ENCODE measurements around the gene BAK1.
"Not testable (repeated sequence)": the region's sequence is repeated elsewhere in the genome, so short reads cannot be mapped to it uniquely, and the experiment has no call there.

The BAK1 gene

DNA sequence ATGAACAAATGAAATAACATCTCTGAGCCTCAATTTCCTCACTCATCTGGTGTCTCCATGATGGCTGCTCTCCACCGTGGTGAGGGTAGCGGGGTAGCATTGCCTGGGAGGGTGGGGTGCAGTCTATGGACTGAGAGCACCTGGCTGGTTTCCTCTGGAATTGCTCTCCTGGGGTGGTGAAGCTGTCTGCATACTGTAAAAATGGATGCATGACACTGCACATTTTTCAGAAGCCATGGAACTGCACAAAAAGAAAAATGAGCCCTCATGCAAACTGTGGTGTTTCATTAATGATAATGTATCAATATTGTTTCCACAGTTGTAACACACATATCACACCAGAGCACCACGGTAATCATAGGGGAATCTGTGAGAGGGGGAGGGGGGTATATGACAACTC, 28.9 kb upstream of the BAK1 start:
- FAIRE-seq (no peak), DNase-seq (ENCODE audit: low spot score) (no peak)

DNA sequence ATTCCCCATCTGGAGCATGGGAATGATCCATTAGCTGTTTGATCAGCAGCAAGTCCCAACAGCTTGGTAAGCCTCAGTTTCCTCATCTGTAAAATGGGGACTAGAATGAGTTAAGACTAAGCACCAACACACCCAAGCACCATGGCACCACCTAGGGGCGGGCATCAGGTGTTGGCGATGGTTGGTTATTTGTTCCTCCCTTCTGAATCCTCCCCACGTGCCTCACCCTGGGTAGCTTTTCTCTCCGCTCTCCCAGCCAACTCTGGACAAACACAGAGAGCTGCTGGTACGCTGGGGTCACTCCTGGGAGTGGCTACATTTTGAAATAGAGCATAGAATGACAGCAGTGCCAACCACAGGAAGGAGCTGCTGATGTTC, 27.7 kb upstream of the BAK1 start:
- no peak for DNase-seq (ENCODE audit: low spot score)
- no peak for FAIRE-seq

DNA sequence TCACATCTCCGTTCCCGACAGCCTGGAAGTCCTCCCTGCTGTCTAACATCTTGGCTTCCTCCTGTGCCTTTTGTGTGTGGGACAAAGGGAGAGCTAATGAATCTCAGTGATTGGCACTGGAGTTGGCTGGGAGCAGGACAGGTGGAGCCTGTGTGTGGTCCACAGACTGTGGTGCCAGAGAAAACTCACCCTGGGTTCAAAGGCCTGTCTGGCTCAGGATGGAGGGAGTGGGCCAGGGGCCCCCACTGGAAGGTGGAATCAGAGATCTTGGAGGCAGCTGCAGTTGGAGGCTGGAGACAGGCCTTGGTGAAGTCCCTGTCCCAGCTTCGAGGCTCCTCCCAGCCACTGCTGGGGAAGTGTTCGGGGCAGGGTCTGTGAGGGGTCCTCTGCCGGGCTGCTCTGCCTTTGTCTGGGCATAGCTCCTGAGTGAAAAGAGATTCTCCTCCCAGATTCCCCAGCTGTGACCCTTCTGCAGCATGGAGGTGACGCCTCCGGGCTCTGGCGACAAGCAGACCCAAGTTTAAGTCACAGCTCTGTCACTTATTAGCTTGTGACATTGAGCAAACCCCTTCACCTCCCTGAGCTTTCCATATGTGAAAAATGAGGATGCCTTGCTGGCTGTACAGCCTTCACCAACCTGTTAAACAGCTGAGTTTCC, 27.2 kb upstream of the BAK1 start:
- FAIRE-seq (no peak), DNase-seq (ENCODE audit: low spot score) (no peak)

DNA sequence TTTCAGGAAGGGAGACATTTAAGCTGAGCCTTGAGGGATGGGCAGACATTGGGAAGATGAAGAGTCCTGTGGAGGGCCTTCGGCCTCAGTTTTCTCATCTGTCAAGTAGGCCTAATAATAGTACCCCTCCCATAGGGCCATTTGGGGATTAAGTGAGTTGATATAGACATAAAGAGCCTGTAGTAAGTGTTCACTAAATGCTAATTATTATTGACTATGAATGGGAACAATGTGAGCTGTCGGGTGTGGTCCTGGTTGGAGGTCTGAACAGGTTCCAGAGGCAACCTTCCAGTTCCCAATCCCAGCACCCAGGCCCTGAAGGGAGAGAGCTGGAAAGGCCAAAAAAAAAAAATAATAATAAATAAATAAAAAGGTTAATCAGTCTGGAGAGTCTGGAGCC, 26.6 kb upstream of the BAK1 start:
- DNase-seq (ENCODE audit: low spot score) = no peak
- no peak for FAIRE-seq

DNA sequence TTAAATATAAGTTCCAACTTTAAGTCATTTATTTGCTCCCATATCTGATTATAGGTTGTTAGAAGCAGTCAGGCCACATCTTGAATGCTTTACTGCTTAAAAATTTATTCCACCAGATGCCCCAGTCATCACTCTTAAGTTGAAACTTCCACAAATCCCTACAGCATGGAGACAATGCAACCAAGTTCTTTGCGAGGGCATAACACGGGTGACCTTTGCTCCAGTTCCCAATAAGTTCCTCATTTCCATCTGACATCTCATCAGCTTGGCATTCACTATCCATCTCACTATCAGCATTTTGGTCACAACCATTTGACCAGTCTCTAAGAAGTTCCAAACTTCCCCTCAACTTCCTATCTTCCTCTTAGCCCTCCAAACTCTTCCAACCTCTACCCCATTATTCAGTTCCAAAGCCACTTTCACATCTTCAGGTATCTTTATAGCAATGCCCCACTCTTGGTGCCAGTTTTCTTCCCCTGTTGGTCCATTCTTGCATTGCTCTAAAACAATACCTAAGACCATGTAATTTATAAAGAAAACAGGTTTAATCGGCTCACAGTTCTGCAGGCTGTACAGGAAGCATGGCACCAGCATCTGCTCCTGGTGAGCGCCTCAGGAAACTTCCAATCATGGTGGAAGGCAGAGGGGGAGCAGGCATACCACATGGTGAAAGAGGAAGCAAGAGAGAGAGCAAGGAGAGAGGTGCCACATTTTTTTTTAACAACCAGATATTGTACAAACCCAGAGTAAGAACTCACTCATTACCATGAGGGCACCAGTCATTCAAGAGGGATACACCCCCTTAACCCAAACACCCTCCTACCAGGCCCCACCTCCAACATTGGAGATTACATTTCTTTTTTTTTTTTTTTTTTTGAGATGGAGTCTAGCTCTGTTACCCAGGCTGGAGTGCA, 25.1 kb upstream of the BAK1 start:
- FAIRE-seq (no peak), DNase-seq (ENCODE audit: low spot score) (peak; percentile 49)

DNA sequence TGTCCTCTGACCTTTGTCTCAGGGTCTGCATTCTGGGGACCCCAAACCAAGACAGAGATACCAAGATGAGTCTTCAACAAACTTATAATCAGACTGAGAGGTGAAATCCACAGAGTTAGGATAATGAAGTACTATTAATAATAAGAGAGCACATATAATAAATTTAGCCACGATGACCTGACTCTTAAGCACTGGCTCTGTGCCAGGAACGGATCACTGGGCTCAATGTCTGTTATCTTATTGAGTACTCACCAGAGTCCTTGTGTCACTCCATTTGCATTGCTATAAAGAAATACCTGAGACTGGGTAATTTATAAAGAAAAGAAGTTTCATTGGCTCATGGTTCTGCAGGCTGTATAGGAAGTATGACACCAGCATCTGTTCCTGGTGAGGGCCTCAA, 22.1 kb upstream of the BAK1 start:
- no peak for FAIRE-seq
- no peak for DNase-seq (ENCODE audit: low spot score)

DNA sequence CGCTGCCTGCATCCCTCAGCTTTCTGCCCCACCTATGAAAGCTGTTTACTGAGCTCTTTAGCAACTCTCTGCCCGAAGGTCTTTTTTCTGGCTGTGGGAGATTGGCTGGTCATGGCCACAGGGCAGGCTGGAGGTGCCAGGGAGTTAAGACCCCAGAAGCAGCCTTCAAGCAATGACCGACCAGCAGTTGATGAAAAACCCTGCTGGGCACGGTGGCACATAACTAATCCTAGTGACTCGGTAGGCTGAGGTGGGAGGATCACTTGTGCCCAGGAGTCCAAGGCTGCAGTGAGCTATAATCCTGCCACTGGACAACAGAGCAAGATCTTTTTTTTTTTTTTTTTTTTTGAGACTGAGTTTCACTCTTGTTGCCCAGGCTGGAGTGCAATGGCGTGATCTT, 20.7 kb upstream of the BAK1 start:
- FAIRE-seq = no peak

DNA sequence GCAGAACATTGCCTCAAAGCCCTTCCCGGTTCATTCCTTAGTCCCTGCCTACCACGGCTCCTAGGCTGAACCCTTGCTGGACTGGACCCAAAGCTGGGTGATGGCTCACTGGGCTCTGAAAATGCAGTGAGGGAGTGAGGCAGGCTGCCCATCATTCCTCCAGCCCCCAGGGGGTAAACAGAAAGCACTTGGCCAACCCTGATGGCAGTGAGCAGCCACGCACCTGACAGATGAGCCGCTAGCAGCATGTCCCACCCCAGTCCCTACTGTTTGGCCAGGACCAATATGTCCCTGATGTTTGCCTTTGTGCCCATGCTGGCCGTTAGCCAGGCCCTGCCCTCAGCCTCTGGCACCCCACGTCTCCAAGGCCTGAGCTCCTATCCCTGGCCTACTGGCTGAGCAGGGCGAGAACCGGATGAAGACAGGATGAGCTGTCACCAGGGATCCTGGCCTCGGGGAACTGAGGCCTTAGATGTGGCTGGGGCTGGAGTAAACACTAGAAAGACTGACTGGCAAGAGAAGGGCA, 19.4 kb upstream of the BAK1 start:
- FAIRE-seq (peak; percentile 87), DNase-seq (ENCODE audit: low spot score) (peak; percentile 87)

More for the DNA sequence above, 20.7 kb upstream of the BAK1 start:
- DNase-seq (ENCODE audit: low spot score) = no peak

DNA sequence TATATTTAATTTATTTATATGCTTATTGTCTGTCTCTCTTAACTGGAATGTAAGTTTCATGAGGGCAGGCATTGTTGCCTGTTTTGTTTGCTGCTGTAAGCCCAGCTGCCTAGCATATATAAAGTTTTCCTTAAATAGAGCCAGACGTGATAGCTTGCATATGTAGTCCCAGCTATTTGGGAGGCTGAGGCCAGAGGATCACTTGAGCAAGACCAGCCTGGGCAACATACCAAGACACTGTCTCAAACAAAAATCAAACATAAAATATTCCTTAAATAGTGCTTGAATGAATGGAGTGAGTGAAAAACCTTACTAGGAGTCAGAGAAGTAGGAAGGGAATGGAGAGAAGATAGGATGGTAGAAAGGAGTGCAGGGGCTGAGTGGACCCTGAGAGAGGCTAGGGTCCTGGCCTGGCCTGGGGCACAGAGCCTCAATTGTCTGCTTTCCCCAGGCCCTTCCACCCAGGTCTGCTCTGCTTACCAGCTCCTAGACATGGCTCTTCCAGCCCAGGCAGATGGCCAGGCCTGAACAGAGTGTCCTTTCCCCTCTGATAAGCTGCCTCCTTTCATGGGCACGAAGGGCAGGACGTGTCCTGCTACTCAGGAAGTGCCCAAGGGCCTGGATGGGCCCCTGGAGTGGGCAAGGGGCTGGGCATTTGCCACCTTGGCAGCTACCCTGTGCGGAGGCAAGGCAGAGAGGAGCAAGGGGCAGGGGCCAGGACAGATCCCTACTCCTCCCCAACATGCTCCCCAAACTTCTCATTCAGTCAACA, 17.7 kb upstream of the BAK1 start:
- DNase-seq (ENCODE audit: low spot score) = no peak
- FAIRE-seq = no peak

DNA sequence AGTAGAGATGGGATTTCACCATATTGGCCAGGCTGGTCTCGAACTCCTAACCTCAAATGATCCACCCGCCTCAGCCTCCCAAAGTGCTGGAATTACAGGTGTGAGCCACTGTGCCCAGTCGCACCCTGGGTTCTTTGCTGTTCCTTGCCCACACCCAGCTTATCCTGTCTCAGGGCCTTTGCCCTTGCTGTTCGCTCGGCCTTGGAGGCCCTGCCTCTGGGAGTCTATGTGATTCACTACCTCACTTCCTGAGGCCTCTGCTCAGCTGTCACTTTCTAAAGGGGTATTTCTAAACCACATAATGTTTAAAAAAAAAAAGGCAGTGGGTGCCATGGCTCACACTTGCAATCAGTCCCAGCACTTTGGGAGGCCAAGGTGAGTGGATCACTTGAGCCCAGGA, 16.8 kb upstream of the BAK1 start:
- peak; percentile 45 for DNase-seq (ENCODE audit: low spot score)
- not testable (repeated sequence) for FAIRE-seq

DNA sequence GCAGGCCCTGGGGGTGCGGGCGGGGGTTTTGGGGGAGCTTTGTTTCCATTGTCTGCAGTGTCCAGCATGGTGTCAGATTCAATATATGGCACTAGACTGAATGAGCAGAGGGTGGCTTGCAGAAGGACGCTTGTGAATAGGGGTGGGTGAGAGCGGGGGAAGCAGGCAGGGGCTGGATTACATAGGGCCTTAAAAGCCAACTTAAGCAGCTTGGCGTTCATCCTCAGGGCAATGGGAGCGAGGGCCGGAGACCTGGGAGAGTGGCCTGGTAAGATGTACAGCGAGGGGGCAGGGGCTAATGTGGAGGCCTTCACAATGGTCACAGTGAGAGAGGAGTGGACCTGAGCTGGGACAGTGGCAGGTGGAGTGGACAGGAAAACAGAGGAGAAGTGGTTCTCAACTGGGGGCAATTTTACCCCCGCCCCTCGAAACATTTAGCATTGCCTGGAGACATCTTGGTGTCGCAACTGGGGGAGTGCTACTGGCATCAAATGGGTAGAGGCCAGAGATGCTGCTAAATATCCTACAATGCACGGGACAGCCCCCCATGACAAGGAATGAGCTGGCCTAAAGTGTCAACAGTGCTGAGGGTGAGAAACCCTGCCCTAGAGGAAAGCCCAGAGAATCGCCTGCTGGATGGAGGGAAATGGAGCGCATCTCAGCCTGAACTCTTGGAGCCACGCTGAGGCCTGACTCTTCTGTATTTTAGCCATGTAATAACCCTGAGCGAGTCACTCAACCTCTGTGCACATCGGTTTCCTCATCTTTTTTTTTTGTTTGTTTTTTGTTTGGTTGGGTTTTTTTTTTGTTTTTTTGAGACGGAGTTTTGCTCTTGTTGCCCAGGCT, 15.1 kb upstream of the BAK1 start:
- no peak for FAIRE-seq
- DNase-seq (ENCODE audit: low spot score) = peak; percentile 55

DNA sequence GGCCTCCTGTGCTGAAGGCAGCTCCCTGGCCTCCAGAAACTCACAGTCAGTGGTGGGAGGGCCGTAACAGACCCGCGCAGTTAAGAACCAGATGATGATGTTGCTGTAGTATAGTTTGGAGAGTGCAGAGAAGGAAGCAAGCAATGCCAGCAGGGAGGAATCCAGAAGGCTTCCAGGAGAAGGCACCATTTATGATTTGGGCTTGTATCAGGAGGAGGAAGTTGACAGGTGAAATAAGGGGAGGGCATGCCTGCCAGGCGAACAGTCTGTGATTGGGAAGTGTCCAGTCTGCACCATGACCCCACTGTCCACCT, 13.3 kb upstream of the BAK1 start:
- FAIRE-seq (no peak), DNase-seq (ENCODE audit: low spot score) (no peak)

DNA sequence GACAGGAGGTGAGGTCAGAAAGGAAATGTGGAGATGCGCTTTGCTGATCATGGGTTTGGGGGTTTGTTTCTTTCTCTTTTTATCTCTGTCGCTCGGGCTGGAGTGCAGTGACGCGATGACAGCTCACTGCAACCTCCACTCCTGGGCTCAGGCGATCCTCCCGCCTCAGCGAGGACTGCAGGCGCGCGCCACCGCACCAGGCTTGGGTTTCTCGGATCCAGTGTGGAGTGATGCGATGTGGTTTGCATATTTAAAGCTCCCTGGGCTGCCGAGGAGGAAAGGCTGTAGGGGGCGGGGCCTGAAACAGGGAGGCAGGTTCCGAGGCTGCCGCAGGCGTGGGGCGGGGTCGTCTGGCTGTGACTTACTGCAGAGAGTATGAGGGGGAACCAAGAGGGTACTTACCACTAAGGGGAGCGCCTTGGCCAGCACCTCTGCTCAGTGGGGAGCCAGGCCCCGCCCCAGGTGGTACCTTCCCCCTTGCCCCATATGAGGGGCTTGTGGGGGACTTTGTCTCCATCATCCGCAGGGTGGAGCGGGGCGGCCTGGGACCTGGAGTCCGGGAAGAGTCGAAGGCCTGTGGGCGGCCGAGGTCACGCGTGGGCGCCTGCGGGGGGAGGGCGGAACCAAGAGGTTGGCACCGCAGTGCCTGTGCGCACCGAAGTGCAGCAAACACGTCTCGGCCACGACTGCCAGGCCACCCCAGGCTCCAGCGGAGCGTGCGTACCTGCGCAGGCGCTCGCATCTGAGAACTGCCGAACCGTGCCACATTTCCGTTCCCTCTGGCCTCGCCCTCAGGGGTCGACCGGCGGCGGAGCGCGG, 12.7 kb upstream of the BAK1 start:
- peak; percentile 57 for DNase-seq (ENCODE audit: low spot score)
- FAIRE-seq = no peak

DNA sequence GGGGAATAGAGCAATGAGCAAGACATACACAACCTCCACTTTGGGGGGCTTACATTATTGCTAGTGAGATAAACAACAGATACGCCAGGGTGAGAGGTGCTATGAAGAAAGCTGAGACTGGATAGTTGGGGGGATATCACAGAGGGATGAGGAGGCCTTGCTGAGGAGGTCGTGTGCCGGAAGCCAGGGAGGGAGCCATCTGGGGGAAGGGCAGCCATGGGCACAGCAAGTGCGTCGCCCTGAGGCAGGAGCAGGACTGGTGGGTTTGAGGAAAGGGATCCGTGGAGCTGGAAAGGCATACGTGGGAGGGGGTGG, 12.2 kb upstream of the BAK1 start:
- no peak for FAIRE-seq
- DNase-seq (ENCODE audit: low spot score) = no peak

DNA sequence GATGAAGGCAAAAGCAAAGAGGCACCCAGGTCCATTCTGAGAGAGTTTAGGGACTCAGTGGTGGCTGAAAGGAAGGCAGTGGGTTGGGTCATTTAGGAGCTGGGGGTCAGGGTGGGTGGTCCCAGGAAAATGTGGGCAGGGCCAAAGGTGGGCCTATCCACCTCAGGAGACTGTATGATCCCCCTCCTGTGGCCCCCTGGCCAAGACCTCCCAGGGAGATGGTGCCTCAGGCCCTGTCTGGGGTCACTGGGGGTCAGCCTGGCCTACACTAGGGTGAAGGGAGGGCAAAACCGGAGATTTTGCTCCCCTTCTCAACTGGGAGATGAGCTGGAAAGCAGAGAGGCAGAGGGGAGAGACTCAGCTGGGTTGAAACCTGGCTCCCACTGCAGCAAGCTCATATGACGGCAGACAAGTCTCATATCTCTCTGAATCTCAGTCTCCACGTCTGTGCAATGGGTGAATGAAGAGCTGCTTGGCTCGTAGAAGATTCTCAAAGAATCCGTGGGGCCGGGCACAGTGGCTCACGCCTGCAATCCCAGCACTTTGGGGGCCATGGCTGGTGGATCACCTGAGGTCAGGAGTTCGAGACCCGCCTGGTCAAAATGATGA, 11.5 kb upstream of the BAK1 start:
- FAIRE-seq = no peak
- no peak for DNase-seq (ENCODE audit: low spot score)

DNA sequence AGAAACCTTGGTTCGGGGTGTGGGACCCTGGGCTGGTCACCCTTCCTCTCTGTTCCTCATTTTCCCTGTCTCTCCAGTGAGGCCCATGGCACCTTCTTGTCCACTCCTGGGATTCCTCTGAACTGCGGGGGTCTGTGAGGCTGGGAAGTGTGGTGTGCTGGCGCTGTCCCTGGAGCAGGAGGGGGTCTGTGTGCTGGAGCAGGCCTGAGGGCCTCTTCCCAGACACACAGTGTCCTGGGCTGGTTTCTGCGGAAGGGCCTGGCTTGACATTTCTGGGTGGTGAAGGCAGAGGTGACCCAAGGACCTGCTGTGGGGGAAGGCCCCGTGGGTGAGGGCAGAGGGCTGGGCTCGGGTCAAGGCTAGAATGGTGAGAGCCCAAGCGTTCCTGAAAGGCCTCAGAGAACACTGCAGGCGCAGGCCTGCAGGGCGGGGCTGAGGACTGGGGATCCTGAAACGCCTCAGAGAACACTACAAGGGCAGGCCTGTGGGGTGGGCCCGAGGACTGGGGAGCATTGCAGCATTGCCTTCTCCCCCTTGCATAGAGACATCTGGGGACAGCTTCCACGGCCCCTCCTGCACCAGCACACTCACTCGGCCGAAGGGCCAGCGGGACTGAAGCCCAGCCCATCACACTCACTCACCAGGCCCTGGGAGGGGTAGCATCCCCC, 10.6 kb upstream of the BAK1 start:
- FAIRE-seq (no peak), DNase-seq (ENCODE audit: low spot score) (peak; percentile 65)

DNA sequence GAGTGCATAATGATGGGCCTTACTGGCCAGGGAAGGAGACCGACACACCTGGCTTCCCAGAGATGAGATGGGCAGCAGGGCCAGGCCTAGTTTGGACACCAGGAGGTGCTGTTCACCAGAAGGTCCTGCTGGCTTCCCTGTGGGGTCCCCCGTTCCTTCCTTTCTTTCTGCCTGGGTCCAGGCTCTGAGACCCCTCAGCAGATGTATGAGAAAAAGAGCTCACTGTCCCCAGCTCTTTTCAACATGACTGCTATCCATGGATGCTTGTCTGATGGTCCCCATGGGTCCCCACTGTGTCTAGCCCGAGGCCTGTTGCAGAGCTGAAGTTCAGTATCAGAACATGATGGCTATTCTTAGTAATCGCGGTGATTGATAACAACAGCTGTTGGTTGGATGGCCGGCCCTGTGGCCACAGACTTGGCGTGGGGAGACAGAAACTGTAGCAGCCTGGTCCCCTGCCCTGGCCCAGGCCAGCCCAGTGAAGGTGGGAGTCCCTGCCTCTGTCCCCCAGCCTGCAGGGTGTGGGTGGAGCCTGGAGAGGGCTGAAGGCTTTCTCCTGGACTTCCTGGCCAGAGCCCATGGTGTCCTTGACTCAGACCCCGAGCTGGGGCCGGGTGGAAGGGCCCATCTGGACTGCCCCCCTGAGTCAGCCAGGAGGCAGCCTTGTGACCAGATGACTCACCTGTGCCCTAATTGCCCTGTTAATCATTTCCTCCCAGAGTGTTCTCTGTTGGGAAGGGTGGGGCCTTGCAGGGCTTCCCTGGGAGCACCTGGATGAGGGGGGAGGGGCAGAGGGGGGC, 9.9 kb upstream of the BAK1 start:
- FAIRE-seq = peak; percentile 84
- peak; percentile 95 for DNase-seq (ENCODE audit: low spot score)

DNA sequence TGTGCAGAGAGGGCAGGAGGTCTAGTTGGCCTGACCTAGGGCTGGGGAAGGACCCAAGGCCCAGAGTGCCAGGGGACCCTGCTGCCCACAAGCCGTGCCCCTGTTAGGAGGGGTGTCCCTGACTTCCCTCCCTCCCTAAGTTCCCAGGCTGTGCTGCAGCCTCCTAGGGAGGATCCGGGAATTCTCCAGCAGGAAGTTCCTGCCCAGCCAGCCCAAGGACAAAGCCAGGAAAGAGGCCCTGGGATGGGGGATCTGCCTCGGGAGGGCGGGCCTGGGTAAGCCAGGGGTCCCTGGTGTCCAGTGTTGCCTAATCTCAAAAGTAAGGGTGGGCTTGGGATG, 9.3 kb upstream of the BAK1 start:
- FAIRE-seq (no peak), DNase-seq (ENCODE audit: low spot score) (no peak)

DNA sequence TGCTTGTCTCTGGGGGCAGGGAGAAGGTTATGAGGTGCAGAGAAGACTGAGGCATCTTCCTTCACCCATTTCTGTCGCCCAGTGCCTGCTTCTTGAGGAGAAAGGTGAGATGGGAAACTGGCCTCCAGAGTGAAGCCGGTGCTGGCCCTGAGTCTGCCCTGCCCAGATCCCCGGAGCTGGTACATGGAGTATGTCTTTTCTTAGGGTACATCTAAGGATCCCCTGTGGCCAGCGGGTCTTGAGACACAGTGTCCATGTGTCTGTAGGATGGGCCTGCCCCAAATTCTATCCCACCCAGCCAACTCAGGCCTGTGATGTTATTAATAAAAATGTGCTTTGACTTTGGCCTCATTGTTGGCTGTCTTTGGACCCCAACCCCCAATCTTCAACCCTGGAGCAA, 8.8 kb upstream of the BAK1 start:
- FAIRE-seq = no peak

More for the DNA sequence above, 8.8 kb upstream of the BAK1 start:
- no peak for DNase-seq (ENCODE audit: low spot score)

Measured in RCC 7860 (cell line).